ENCODE measurements around the gene UGGT2.
"Not testable (repeated sequence)": the region's sequence is repeated elsewhere in the genome, so short reads cannot be mapped to it uniquely, and the experiment has no call there.

DNA sequence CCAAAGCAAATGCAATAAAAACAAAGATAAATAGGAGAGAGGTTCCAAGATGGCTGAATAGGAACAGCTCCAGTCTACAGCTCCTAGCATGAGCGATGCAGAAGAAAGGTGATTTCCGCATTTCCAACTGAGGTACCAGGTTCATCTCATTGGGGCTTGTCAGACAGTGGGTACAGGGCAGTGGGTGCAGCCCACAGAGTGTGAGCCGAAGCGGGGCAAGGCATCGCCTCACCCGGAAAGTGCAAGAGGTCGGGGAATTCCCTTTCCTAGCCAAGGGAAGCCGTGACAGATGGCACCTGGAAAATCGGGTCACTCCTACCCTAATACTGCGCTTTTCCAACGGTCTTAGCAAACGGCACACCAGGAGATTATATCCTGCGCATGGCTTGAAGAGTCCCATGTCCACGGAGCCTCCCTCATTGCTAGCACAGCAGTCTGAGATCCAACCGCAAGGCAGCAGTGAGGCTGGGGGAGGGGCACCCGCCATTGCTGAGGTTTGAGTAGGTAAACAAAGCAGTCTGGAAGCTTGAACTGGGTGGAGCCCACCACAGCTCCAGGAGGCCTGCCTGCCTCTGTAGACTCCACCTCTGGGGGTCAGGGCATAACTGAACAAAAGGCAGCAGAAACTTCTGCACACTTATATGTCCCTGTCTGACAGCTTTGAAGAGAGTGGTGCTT is 6.6 kb downstream of the UGGT2 start:
- not testable (repeated sequence) for TF ChIP-seq POLR2A (IDR thresholded peaks at IDR 0.05; ENCODE audit: low read depth); POLR2AphosphoS5 (IDR thresholded peaks at IDR 0.05); EP300 (IDR thresholded peaks at IDR 0.05)
- TF ChIP-seq, protein P1, sequence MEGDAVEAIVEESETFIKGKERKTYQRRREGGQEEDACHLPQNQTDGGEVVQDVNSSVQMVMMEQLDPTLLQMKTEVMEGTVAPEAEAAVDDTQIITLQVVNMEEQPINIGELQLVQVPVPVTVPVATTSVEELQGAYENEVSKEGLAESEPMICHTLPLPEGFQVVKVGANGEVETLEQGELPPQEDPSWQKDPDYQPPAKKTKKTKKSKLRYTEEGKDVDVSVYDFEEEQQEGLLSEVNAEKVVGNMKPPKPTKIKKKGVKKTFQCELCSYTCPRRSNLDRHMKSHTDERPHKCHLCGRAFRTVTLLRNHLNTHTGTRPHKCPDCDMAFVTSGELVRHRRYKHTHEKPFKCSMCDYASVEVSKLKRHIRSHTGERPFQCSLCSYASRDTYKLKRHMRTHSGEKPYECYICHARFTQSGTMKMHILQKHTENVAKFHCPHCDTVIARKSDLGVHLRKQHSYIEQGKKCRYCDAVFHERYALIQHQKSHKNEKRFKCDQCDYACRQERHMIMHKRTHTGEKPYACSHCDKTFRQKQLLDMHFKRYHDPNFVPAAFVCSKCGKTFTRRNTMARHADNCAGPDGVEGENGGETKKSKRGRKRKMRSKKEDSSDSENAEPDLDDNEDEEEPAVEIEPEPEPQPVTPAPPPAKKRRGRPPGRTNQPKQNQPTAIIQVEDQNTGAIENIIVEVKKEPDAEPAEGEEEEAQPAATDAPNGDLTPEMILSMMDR (IDR thresholded peaks at IDR 0.05), result not testable (repeated sequence)

Measured in esophagus muscularis mucosa (tissue), 4 donors.